SU-DHL-6 (cell line): ENCODE results near the gene NTM.

Experiments used
- H2AFZ ChIP-seq: fragments of 200-600 bp; sonication (generic); 2 replicates; pipeline ENCODE4 v1.6.1; 2014; ENCODE audit warnings: low read depth, mild to moderate bottlenecking, moderate library complexity, mixed read lengths, antibody characterized with exemption, low read length; ENCODE audit not compliant: severe bottlenecking
- H3F3A ChIP-seq: fragments of 200-600 bp; shearing (Covaris generic); 2 replicates; pipeline ENCODE4 v1.6.0; 2016; ENCODE audit warnings: antibody characterized with exemption, mild to moderate bottlenecking; ENCODE audit not compliant: insufficient read depth
- H3K27ac ChIP-seq: fragments of 200-600 bp; sonication (generic); 2 replicates; pipeline ENCODE4 v1.5.1; 2016; ENCODE audit warnings: low read depth, mild to moderate bottlenecking, low read length, moderate library complexity, mixed read lengths
- H3K27me3 ChIP-seq: fragments of 200-600 bp; sonication (generic), shearing (Covaris generic); 2 replicates; pipeline ENCODE4 v1.6.0; 2014; ENCODE audit warnings: mild to moderate bottlenecking, low read length
- H3K36me3 ChIP-seq: fragments of 200-600 bp; sonication (generic); 2 replicates; pipeline ENCODE4 v1.6.1; 2014; ENCODE audit warnings: mild to moderate bottlenecking, low read length, mixed read lengths
- H3K4me2 ChIP-seq: fragments of 300-600, 200-600 bp; shearing (Covaris generic), sonication (generic); 2 replicates; pipeline ENCODE4 v1.6.0; 2014; ENCODE audit warnings: low read length, low read depth, mild to moderate bottlenecking; ENCODE audit not compliant: poor library complexity, severe bottlenecking
- H3K4me3 ChIP-seq: fragments of 200-600 bp; sonication (generic); 2 replicates; pipeline ENCODE4 v1.5.1; 2014; ENCODE audit warnings: antibody characterized with exemption, low read length, mild to moderate bottlenecking, mixed read lengths; ENCODE audit not compliant: insufficient read depth, poor library complexity, severe bottlenecking
- H3K79me2 ChIP-seq: fragments of 200-600 bp; sonication (generic); 2 replicates; pipeline ENCODE4 v1.6.1; 2014; ENCODE audit warnings: mild to moderate bottlenecking, low read length, moderate library complexity; ENCODE audit not compliant: insufficient read depth
- H3K9ac ChIP-seq: fragments of 200-600 bp; sonication (generic); 2 replicates; pipeline ENCODE4 v1.7.0; 2014; ENCODE audit warnings: mild to moderate bottlenecking, low read length
- H3K9me2 ChIP-seq: fragments of 200-600 bp; sonication (generic); replicated peaks from 2 replicates; pipeline ENCODE4 v1.6.1; 2014; ENCODE audit warnings: low read length; ENCODE audit not compliant: insufficient read depth
- H3K9me3 ChIP-seq: fragments of 200-600 bp; sonication (generic); 2 replicates; pipeline ENCODE4 v1.6.1; 2014; ENCODE audit warnings: low read length, mixed read lengths; ENCODE audit not compliant: insufficient read depth
- H4K20me1 ChIP-seq: fragments of 200-600 bp; sonication (generic); 2 replicates; pipeline ENCODE4 v1.6.1; 2014; ENCODE audit warnings: low read depth, mild to moderate bottlenecking, antibody characterized with exemption, low read length, moderate library complexity, mixed read lengths
- EZH2phosphoT487 ChIP-seq: fragments of 200-600 bp; sonication (generic), shearing (Covaris generic); conservative IDR thresholded peaks from 2 replicates; pipeline ENCODE4 v1.6.1; 2018; ENCODE audit warnings: mild to moderate bottlenecking, antibody characterized with exemption, low read length, moderate library complexity, mixed read lengths
- TF ChIP-seq, protein P1 (sequence below): fragments of 200-600 bp; sonication (generic); IDR thresholded peaks from one replicate; pipeline ENCODE4 v1.5.1; 2017; ENCODE audit warnings: antibody characterized with exemption, mild to moderate bottlenecking, low read length, moderate library complexity; ENCODE audit not compliant: insufficient read depth, poor library complexity, severe bottlenecking

NTM gene

DNA sequence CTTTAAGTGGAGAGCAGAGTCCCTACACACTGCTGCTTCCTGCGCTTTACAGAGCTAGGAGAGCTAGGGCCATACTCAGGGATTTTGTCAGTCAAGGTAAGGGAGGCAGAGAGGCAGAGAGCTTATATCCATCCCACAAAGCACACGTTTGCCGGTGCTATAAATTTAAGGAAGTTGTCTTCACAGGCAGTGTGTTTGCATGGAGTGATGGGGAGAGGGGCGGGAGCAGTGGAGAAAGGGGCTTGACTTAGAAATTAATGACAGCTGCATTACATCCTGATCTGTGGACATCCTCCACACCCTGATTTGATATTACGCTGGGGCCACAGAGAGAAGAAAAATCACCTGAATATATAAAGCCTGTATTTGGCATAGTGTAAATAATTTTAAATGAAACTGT, 84.1 kb downstream of the NTM start:
- Histone ChIP-seq H3K9ac (no peak overlapping the region), H4K20me1 (no peaks in the 10 kb centered on the region), H3K4me3 (no peak overlapping the region), H3K4me2 (no peak overlapping the region), H3K9me2 (no peaks in the 10 kb centered on the region), H3K36me3 (no peaks in the 10 kb centered on the region), H3K27me3 (no peaks in the 10 kb centered on the region), H3F3A (no peaks in the 10 kb centered on the region), H3K9me3 (no peaks in the 10 kb centered on the region), H2AFZ (no peak overlapping the region), H3K79me2 (no peaks in the 10 kb centered on the region), H3K27ac (no peak overlapping the region)
- TF ChIP-seq EZH2phosphoT487, result no peak
- TF ChIP-seq, protein P1, sequence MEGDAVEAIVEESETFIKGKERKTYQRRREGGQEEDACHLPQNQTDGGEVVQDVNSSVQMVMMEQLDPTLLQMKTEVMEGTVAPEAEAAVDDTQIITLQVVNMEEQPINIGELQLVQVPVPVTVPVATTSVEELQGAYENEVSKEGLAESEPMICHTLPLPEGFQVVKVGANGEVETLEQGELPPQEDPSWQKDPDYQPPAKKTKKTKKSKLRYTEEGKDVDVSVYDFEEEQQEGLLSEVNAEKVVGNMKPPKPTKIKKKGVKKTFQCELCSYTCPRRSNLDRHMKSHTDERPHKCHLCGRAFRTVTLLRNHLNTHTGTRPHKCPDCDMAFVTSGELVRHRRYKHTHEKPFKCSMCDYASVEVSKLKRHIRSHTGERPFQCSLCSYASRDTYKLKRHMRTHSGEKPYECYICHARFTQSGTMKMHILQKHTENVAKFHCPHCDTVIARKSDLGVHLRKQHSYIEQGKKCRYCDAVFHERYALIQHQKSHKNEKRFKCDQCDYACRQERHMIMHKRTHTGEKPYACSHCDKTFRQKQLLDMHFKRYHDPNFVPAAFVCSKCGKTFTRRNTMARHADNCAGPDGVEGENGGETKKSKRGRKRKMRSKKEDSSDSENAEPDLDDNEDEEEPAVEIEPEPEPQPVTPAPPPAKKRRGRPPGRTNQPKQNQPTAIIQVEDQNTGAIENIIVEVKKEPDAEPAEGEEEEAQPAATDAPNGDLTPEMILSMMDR, result no peak

DNA sequence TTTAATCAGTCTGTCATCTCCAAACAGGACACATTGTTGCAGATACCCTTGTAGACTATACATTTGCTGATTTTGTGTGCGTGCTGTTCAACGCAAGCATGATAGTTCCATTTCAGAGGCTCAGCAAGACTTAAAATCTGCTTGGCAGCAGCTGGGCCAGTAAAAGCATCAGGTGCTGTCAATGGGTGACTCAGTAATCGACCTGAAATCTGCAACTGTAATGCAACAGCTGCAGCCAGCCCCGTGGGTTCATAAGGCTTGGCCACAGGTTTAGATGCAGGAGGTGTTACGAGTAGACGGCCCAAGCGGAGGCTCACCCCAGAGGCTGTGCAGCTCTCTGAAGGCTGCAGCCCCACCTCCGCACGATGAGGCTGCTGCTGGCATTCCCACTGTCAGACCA, 84.6 kb downstream of the NTM start:
- no peaks in the 10 kb centered on the region for H3K79me2 ChIP-seq
- no peak overlapping the region for H3K27ac ChIP-seq
- no peaks in the 10 kb centered on the region for H3K9me2 ChIP-seq
- H2AFZ ChIP-seq, result no peak overlapping the region
- H3K9ac ChIP-seq, result no peak overlapping the region
- H3K4me2 ChIP-seq, result no peak overlapping the region
- no peaks in the 10 kb centered on the region for H3F3A ChIP-seq
- no peaks in the 10 kb centered on the region for H3K27me3 ChIP-seq
- H3K36me3 ChIP-seq, result no peaks in the 10 kb centered on the region
- TF ChIP-seq, protein P1, result no peak
- no peak for TF ChIP-seq EZH2phosphoT487
- H3K4me3 ChIP-seq, result no peak overlapping the region
- no peaks in the 10 kb centered on the region for H4K20me1 ChIP-seq
- H3K9me3 ChIP-seq, result no peaks in the 10 kb centered on the region

DNA sequence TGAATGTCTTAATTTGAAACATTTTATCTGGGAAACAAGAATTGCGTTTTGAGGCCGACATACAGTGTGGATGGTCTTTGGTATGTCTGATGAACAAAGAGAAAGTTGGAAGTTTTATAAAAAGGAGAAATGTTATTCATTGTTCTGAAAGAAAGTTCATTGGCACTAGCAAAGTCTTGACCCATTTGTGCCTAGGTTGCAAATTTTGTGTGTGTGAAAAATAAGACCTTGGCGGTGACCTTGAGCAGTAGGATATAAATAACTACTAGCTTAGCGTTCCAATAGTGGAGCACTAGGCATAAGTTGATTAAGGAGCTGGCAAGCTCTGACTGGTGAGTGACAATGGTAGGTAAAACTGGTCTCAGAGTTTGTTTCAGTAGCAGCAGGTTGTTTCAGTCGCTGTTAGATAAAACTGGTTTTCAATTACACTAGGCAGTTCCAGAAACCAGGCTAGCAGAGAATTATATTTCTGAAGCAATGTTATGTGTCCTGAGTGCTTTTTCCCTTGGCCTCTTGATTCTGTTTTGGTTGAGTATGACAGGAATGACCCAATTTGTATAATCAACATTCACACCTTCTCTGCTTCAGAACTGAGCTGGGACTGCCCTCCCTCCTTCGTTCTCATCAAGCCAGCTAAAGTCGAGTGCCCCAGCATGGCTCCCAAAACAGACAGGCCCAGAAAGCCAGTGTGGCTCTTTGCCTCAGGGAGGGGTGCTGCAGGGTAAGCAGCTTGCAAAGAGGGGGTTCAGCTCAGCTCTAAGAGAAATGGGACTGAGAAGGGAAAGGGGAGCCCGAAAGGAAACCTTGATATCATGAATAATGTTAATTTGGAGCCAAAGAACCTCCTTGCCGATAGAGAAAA, 85.7 kb downstream of the NTM start:
- no peak overlapping the region for H3K27ac ChIP-seq
- H3K4me2 ChIP-seq, result no peak overlapping the region
- H3K4me3 ChIP-seq, result no peak overlapping the region
- no peaks in the 10 kb centered on the region for H3K9me3 ChIP-seq
- no peak for TF ChIP-seq EZH2phosphoT487
- TF ChIP-seq, protein P1, result no peak
- H3K9ac ChIP-seq, result no peak overlapping the region
- no peak overlapping the region for H2AFZ ChIP-seq
- no peaks in the 10 kb centered on the region for H3F3A ChIP-seq
- no peaks in the 10 kb centered on the region for H3K36me3 ChIP-seq
- no peaks in the 10 kb centered on the region for H3K27me3 ChIP-seq
- H4K20me1 ChIP-seq, result no peaks in the 10 kb centered on the region
- no peaks in the 10 kb centered on the region for H3K79me2 ChIP-seq
- no peaks in the 10 kb centered on the region for H3K9me2 ChIP-seq
